CD4-positive, alpha-beta T cell treated with Interleukin-4 for 1 hour (primary cell): ENCODE data around the gene AFG1L.
"Not testable (repeated sequence)": the region's sequence is repeated elsewhere in the genome, so short reads cannot be mapped to it uniquely, and the experiment has no call there.

Source experiments
- DNase-seq, 2 donors: peaks; one replicate each; pipeline ENCODE4 v3.0.0-alpha.2; 2020 to 2022

AFG1L gene

DNA sequence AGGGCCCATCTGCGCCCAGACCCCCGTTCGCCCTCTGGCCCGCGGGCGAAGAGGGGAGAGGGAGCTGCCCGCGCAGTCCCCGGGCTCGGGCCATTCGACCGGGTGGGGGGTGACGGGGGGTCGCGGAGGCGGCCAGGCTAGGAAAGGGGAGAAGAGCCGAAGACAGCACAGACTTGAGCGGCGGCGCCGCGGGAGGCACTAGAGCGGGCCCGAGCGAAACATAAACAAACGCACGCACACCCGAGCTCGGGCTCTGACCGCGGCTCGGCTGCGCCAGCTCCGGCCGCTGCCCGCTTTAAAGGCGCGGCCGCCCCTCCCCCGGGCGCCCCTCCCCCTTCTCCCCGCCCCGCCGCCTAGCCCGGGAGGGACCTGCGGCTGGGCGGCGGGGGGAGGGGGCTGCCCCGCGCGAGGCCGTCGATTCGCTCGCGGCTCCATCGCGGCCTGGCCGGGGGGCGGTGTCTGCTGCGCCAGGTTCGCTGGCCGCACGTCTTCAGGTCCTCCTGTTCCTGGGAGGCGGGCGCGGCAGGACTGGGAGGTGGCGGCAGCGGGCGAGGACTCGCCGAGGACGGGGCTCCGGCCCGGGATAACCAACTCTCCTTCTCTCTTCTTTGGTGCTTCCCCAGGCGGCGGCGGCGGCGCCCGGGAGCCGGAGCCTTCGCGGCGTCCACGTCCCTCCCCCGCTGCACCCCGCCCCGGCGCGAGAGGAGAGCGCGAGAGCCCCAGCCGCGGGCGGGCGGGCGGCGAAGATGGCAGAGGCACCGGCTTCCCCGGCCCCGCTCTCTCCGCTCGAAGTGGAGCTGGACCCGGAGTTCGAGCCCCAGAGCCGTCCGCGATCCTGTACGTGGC is 265.8 kb downstream of the AFG1L start, which contains the start of gene FOXO3:
FOXO3 (plus strand) TSS at position 455 of the 846 bp plus-strand sequence; CDS start at position 747, 292 bp downstream.
- peak; percentile 82 to 85 for DNase-seq

GRCh38 chr6:108561309-108561647 is 266.4 kb downstream of the AFG1L start:
- DNase-seq: not testable (repeated sequence)

GRCh38 chr6:108561742-108562502 is 267.1 kb downstream of the AFG1L start:
- no peak for DNase-seq

DNA sequence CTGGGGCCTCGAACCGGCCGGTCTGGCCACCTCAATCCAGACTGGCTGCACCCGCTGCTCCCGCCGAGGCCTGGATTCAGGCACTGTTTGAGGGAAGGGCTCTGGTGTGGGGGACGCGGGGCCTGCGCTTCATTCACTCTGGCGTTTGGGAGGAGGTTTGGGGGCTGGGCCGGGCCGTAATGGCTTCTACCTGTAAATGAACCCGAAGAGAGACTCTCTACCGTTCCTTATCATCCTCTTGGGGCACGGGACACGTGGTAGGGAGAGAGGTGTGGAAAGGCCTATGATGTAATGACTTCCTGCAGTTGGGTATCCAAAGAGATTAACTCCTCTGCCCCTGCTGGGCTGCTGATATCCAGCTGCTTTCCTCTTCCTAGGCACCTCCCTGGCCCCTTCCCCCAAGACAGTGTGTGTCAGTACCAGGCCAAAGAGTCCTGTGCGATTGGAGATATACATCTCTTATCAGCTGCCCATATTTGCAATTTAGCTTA is 267.7 kb downstream of the AFG1L start:
- DNase-seq: peak; percentile 26 to 38

GRCh38 chr6:108563292-108563691 is 268.4 kb downstream of the AFG1L start:
- no peak for DNase-seq

DNA sequence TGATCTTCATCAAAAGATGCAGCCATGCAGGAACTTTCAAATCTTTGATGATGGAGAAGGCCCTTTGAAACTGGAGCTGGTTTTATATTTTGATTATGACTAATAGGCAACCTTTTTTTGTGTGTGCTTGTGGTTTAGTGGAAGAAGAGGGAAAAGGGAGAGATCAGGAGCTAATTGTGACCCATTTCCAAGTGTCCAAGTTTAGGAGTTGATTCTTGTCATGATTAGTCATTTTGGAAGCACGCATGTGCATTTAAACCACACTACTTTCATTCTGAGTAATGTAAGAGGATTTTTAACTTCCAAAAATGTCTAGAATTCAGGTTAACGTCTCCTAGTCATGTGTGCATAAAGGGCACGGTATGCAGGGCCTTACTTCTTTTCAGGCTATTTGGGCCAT is 269.3 kb downstream of the AFG1L start:
- DNase-seq: peak in 1 of 2 donors; percentile 26

DNA sequence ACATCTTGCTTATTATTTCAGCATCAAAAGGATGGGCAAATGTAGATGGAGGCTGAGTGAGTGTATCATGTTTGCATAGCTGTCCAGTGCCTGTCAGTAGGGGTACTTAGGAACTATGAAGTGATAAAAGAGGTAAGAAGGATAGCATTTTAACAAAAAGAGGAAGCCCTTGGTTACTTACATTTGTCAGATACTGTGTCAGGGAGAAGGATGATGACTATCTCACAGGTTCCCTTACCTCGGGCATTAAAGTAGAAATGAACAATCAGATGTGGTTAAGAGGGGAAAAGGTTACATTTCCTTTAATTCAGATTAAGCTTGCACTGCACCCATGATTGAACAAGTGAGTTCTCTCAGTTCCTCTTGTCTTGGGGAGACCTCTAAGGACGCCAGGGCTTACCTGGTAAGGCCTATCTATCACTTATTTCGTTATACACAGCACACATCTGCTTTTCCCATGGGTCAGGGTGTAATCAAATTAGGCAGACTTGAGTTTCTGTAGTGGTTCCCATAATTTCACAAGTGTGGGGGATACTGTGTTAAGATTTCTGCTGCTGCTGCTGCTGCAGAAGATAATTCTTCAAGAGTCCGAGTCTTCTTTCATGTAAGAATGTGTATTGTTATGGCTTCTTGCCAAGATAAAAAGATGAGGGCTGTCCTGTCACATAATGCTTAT is 270.4 kb downstream of the AFG1L start:
- DNase-seq: peak; percentile 63 to 77

- DNase-seq: peak; percentile 50 to 68
Observed at GRCh38 chr6:108565893-108566292, 271.0 kb downstream of the AFG1L start.

GRCh38 chr6:108566406-108566805 is 271.6 kb downstream of the AFG1L start:
- DNase-seq: no peak

DNA sequence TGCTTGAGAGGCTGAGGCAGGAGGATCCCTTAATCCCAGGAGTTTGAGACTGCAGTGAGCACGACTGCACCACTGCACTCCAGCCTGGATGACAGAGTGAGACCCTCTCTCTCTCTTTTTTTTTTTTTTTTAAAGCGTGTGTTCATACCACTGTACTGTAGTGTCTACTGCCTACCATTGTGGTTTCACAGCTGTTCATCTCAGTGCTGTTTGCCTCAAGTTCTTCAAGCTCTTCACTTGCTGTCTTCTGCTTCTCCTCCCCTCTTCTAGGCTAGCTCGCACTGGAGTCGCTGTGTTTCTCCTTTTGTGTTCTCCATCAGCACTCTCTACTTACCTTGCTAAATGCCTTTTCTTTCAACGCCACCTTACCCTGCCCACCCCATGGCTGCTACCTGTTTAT is 273.2 kb downstream of the AFG1L start:
- DNase-seq: no peak

GRCh38 chr6:108568551-108569305 is 273.9 kb downstream of the AFG1L start:
- DNase-seq: no peak

DNA sequence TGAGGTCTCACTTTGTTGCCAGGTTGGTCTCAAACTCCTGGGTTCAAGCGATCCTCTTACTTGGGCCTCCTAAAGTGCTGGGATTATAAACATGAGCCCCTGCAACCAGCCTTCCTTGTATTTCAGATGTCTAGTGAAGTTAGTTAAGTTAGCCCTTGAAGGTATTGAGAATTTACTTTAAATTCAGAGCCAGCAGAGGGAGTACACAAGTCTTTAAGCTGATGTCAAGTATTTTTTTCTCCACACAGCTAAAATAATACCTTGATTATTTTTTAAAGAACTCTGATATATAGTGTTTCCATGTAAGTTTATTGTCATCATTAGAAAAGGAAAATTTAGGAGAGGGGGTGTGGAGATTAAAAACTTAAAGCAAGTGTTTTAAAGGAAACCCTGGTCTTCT is 275.7 kb downstream of the AFG1L start:
- no peak for DNase-seq

- DNase-seq: no peak
Observed at GRCh38 chr6:108574457-108575141, 279.7 kb downstream of the AFG1L start.
